NCI-H774 (cell line): ENCODE measurements around the gene NAA16.
"Not testable (repeated sequence)": the region's sequence is repeated elsewhere in the genome, so short reads cannot be mapped to it uniquely, and the experiment has no call there.

Experiments
- DNase-seq: peaks from one replicate; lab custom pipeline; 2025; lab: John Stamatoyannopoulos, UW

Gene NAA16

DNA sequence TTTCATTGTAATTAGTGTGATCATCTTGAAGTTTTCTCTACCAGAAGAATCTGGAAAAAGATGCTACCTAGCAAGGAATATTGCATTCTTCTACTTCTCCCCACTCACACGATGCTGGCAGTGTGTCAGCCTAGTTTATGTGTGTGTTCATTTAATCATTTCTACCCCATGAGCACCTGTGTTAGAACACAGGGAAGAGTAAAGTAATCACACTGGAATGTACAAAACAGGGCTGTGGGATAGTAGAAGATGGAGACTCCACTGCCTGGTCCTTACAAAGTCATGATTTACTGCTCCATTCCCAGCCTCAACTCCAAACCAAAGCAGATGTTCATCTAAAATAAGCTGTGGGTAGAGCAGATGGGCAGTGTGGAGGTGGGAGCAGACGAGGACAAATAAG lies 98.5 kb downstream of the NAA16 start:
- DNase-seq = no peak

DNA sequence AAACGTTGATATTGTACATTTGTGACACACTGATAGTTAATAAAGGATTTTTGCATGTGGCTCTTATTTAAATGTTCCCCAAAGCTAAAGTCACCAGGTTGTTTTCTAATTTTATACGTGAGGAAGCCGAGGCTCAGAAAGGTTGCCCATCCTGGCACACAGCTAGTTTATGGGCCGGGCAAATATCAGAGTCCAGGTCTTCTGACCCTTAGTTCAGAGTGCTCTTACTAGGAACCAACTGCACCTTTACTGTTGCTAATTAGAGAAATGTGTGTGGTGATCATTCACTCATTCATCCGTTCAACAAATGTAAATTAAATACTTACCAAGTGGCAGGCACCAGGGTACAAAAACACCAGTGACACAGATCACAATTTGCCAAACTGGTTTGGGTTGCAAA lies 100.0 kb downstream of the NAA16 start:
- no peak for DNase-seq

GRCh38 chr13:41411522-41411921 lies 100.5 kb downstream of the NAA16 start:
- no peak for DNase-seq

DNA sequence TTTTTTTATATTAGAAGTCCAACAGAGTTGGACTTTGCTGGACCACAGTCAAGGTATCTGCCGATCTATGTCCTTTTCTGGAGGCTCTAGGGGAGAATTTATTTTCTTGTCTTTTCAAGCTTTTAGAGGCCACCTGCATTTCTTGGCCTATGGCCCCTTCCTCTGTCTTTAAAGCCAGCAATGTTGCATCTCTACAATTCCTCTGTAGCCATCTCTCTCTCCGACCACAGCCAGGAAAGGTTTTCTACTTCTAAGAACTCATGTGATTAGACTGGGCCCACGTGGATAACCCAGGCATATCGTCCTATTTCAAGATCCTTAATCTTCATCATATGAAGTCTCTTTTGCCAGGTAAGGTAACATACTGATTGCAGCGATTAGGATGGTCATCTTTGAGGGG lies 102.8 kb downstream of the NAA16 start:
- DNase-seq = no peak

GRCh38 chr13:41416276-41416675 lies 105.2 kb downstream of the NAA16 start:
- DNase-seq = no peak

DNA sequence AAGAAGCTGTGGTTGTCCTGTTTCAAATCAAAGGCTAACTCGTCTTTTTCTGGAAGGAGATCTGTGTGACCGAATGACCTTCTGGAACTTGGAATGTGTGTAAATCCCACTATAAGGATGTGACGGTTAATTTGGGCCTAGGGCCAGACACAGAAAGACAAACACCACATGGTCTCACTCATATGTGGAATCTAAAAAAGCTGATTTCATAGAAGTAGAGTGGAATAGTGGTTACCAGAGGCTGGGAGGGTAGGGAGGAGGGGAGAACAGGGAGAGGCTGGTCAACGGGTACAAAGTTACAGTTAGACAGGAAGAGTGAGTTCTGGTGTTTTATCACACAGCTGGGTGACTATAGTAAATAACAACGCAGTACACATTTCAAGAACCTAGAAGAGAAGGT lies 107.0 kb downstream of the NAA16 start:
- DNase-seq = no peak

GRCh38 chr13:41418731-41419130 lies 107.7 kb downstream of the NAA16 start:
- DNase-seq = no peak

- no peak for DNase-seq
Measured at GRCh38 chr13:41419206-41419605, 108.1 kb downstream of the NAA16 start.

DNA sequence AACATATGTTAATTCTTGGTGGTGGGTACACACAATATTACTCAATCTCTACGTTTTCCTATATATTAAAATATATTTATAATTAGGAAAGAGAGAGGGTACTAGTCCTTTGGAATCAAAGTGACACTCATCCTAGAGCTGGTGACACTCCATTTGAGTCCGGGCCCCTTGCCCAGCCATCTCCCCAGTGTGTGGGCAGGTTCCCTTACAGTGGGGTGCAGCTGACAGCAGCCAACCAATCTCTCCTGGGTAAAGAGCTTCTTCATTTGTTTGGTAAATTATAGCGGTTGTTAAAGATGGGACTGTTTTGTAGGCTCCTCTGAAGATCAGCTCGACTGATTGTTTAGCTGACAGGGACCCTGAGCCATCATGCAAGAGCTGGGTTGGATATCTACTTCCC lies 109.1 kb downstream of the NAA16 start:
- DNase-seq = no peak

DNA sequence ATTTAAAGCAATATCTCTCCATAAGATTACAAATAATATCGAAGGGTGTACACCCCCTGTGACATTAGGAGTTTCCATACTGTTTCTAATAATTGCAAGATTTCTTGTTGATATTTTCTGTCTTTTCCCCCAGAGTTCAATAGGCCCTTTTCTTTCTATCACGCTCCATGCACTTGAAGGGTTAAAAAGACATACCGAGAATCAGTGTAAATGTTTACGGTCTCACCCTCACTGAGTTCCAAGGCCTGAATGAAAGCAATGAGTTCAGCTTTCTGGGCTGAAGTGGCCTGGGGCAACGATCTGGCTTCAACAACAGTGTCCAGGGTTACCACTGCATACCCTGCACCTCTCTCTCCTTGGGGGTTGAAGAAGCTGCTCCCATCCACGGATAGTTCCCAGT lies 110.3 kb downstream of the NAA16 start:
- DNase-seq = not testable (repeated sequence)

- not testable (repeated sequence) for DNase-seq
Measured at GRCh38 chr13:41421983-41422382, 110.9 kb downstream of the NAA16 start.

GRCh38 chr13:41423259-41423658 lies 112.2 kb downstream of the NAA16 start:
- DNase-seq = not testable (repeated sequence)

- not testable (repeated sequence) for DNase-seq
Measured at GRCh38 chr13:41424675-41425074, 113.6 kb downstream of the NAA16 start.

DNA sequence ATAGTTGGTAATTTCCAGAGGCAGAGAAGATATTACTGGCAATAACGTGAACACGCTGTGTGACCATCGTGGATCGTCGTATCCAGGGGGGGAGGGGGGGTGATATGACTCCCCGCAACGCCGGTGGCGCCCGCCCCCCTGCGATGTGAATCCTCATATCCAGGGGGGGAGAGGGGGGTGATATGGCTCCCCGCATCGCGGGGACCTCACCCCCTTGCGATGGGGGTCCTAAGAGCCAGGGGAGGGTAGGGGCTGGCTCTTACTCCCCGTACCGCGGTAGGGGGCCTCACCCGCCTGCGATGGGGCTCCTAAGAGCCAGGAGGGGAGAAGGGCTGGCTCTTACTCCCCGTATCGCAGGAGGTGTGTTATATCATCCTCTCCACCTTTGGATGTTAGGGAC lies 115.0 kb downstream of the NAA16 start:
- no peak for DNase-seq
